Osteoblast (primary cell): ENCODE measurements around the gene PHKB. TPM values are rescaled to one million over a fixed set of nuclear protein-coding genes. Genes with fewer than 3 reads are reported as not detected.

Experiments
- DNase-seq: peaks from one replicate; pipeline ENCODE4 v3.0.0; 2011; ENCODE audit warnings: low spot score, mixed read lengths; ENCODE audit not compliant: insufficient read length; ENCODE audit errors: missing footprints
- H2AFZ ChIP-seq: 2 replicates; pipeline ENCODE4 v1.6.0; 2011; ENCODE audit warnings: mild to moderate bottlenecking, low read length
- H3K27ac ChIP-seq: 2 replicates; pipeline ENCODE4 v1.5.1; 2011; ENCODE audit warnings: mild to moderate bottlenecking, low read depth, low read length, moderate library complexity
- H3K27me3 ChIP-seq: 2 replicates; pipeline ENCODE4 v1.6.0; 2012; ENCODE audit warnings: mild to moderate bottlenecking, control low read depth, inconsistent platforms, low read length, moderate library complexity; ENCODE audit not compliant: insufficient read depth
- H3K36me3 ChIP-seq: 2 replicates; pipeline ENCODE4 v1.5.1; 2011; ENCODE audit warnings: mild to moderate bottlenecking, low read length, control low read depth, moderate library complexity; ENCODE audit not compliant: insufficient read depth
- H3K4me1 ChIP-seq: 2 replicates; pipeline ENCODE4 v1.5.1; 2011; ENCODE audit warnings: mild to moderate bottlenecking, low read length, control low read depth, moderate library complexity; ENCODE audit not compliant: insufficient read depth
- H3K4me2 ChIP-seq: 2 replicates; pipeline ENCODE4 v1.6.0; 2011; ENCODE audit warnings: mild to moderate bottlenecking, low read length; ENCODE audit not compliant: insufficient read depth
- H3K4me3 ChIP-seq: fragments of 200-600 bp; sonication (generic); 3 replicates; pipeline ENCODE4 v1.5.1; 2012; ENCODE audit warnings: mild to moderate bottlenecking, low read length, inconsistent platforms; ENCODE audit not compliant: insufficient read depth
- H3K79me2 ChIP-seq: 2 replicates; pipeline ENCODE4 v1.6.0; 2012; ENCODE audit warnings: mild to moderate bottlenecking, low read length, control low read depth, inconsistent platforms; ENCODE audit not compliant: insufficient read depth
- H3K9me3 ChIP-seq: 2 replicates; pipeline ENCODE4 v1.5.1; 2011; ENCODE audit warnings: low read depth, low read length, control low read depth
- H4K20me1 ChIP-seq: 2 replicates; pipeline ENCODE4 v1.6.0; 2012; ENCODE audit warnings: mild to moderate bottlenecking, low read length, control low read depth; ENCODE audit not compliant: insufficient read depth
- CTCF ChIP-seq: IDR thresholded peaks from 2 replicates; pipeline ENCODE4 v1.5.1; 2011; ENCODE audit warnings: mild to moderate bottlenecking, low read depth, low read length, moderate library complexity; ENCODE audit errors: extremely low read depth
- total RNA-seq: library from RNA; depleted of rRNA; stranded (reverse); fragments of >200 nt; gene quantifications from 2 replicates; pipeline ENCODE4 v1.2.3, GENCODE V29; 2012

The PHKB gene
- total RNA-seq, 1 donor, result 76.4 TPM

- Histone ChIP-seq H3K36me3 (no peaks in the 10 kb centered on the region), H3K4me2 (no peak overlapping the region), H3K79me2 (no peaks in the 10 kb centered on the region), H3K4me1 (peaks cover 9% of the 10 kb centered on the region), H4K20me1 (no peaks in the 10 kb centered on the region), H2AFZ (no peak overlapping the region), H3K27ac (no peak overlapping the region), H3K27me3 (no peaks in the 10 kb centered on the region), H3K4me3 (no peak overlapping the region), H3K9me3 (no peaks in the 10 kb centered on the region)
- no peak for TF ChIP-seq CTCF
- no peak for DNase-seq
These were observed 250.7 kb downstream of the PHKB start for GRCh38 chr16:47711809-47712208.

- H3K4me3 ChIP-seq, result no peak overlapping the region
- TF ChIP-seq CTCF, result no peak
- H3K9me3 ChIP-seq, result no peaks in the 10 kb centered on the region
- H3K4me1 ChIP-seq, result peaks cover 9% of the 10 kb centered on the region
- H4K20me1 ChIP-seq, result no peaks in the 10 kb centered on the region
- H3K36me3 ChIP-seq, result no peaks in the 10 kb centered on the region
- no peak overlapping the region for H2AFZ ChIP-seq
- H3K27ac ChIP-seq, result no peak overlapping the region
- no peak for DNase-seq
- peak overlapping the region; percentile 5 for H3K4me2 ChIP-seq
- no peaks in the 10 kb centered on the region for H3K27me3 ChIP-seq
- H3K79me2 ChIP-seq, result no peaks in the 10 kb centered on the region
These were observed 251.4 kb downstream of the PHKB start for GRCh38 chr16:47712276-47713224.

GRCh38 chr16:47713225-47713595 is 252.1 kb downstream of the PHKB start:
- Histone ChIP-seq H3K4me3 (no peak overlapping the region), H3K79me2 (no peaks in the 10 kb centered on the region), H4K20me1 (no peaks in the 10 kb centered on the region), H3K9me3 (no peaks in the 10 kb centered on the region), H3K27ac (no peak overlapping the region), H2AFZ (no peak overlapping the region), H3K27me3 (no peaks in the 10 kb centered on the region), H3K36me3 (no peaks in the 10 kb centered on the region), H3K4me2 (peak overlapping the region; percentile 5), H3K4me1 (peaks cover 9% of the 10 kb centered on the region)
- DNase-seq, result peak; percentile 68
- no peak for TF ChIP-seq CTCF

GRCh38 chr16:47715442-47716083 is 254.4 kb downstream of the PHKB start:
- Histone ChIP-seq H3K9me3 (no peaks in the 10 kb centered on the region), H3K4me2 (no peak overlapping the region), H3K27ac (no peak overlapping the region), H3K4me3 (no peak overlapping the region), H3K79me2 (no peaks in the 10 kb centered on the region), H2AFZ (no peak overlapping the region), H3K27me3 (no peaks in the 10 kb centered on the region), H3K36me3 (no peaks in the 10 kb centered on the region), H3K4me1 (peaks cover 9% of the 10 kb centered on the region), H4K20me1 (no peaks in the 10 kb centered on the region)
- no peak for TF ChIP-seq CTCF
- DNase-seq, result no peak
